Panc1 (cell line): Measurements from ENCODE around the gene PIGM. TPM values are rescaled to one million over a fixed set of nuclear protein-coding genes. Genes with fewer than 3 reads are reported as not detected.

Experiments used
- ATAC-seq: fragments of 200-7000 bp; cut with Tn5 transposase; 2 replicates; pipeline ENCODE4 v1.9.1; 2020; ENCODE audit warnings: mild to moderate bottlenecking, moderate library complexity
- BruUV-seq: library from RNA; stranded (reverse); fragments of 400-500 nt; replicated peaks from 2 replicates; lab custom pipeline; 2021; lab: Mats Ljungman, UMichigan
- CTCF ChIA-PET: fragments of 300-600 bp; sonication (Branson Sonifier 250); formaldehyde crosslinking; loops from one replicate; lab custom pipeline; 2022; ENCODE audit warnings: antibody characterized with exemption; lab: Charles Lee
- POLR2A ChIA-PET: fragments of 300-600 bp; sonication (Branson Sonifier 250); formaldehyde crosslinking; loops from one replicate; lab custom pipeline; 2022; ENCODE audit warnings: antibody characterized with exemption; lab: Charles Lee
- DNase-seq: peaks from one replicate; pipeline ENCODE4 v3.0.0-alpha.2; 2010; ENCODE audit warnings: low read depth, low spot score
- H3K27ac ChIP-seq: 2 replicates; pipeline ENCODE4 v1.5.1; 2011; ENCODE audit warnings: mild to moderate bottlenecking, low read length, inconsistent platforms
- H3K27me3 ChIP-seq: fragments of 200-500 bp; sonication (Bioruptor generic); 2 replicates; pipeline ENCODE4 v1.6.0; 2014; ENCODE audit warnings: low read length, inconsistent platforms; ENCODE audit not compliant: control insufficient read depth, insufficient read depth
- H3K36me3 ChIP-seq: fragments of 200-500 bp; sonication (Bioruptor generic); 2 replicates; pipeline ENCODE4 v1.5.1; 2014; ENCODE audit warnings: inconsistent platforms, mild to moderate bottlenecking, low read length, moderate library complexity; ENCODE audit not compliant: control insufficient read depth, insufficient read depth
- H3K4me1 ChIP-seq: 2 replicates; pipeline ENCODE4 v1.5.1; 2011; ENCODE audit warnings: inconsistent platforms, mild to moderate bottlenecking, low read length, moderate library complexity; ENCODE audit not compliant: control insufficient read depth, insufficient read depth
- H3K4me3 ChIP-seq, 2 experiments: 2 replicates each; pipeline ENCODE4 v1.5.1; 2011 to 2012; ENCODE audit warnings: low read depth in 2 of 2, low read length in 2 of 2, mild to moderate bottlenecking in 2 of 2, inconsistent platforms in 1 of 2, moderate library complexity in 1 of 2
- H3K9me3 ChIP-seq: fragments of 200-500 bp; sonication (Bioruptor generic); 2 replicates; pipeline ENCODE4 v1.5.1; 2014; ENCODE audit warnings: low read depth, mild to moderate bottlenecking, inconsistent platforms, low read length, moderate library complexity; ENCODE audit not compliant: control insufficient read depth, insufficient read depth
- POLR2AphosphoS5 ChIP-seq: IDR thresholded peaks from 2 replicates; pipeline ENCODE4 v1.6.1; 2012; ENCODE audit warnings: mild to moderate bottlenecking, low read depth, low read length, moderate library complexity
- SIN3A ChIP-seq: IDR thresholded peaks from 2 replicates; pipeline ENCODE4 v1.6.1; 2012; ENCODE audit warnings: low read depth, mild to moderate bottlenecking, low read length, moderate library complexity, borderline replicate concordance; ENCODE audit not compliant: insufficient read depth
- TCF7L2 ChIP-seq: IDR thresholded peaks from 2 replicates; pipeline ENCODE4 v1.6.1; 2011; ENCODE audit warnings: mild to moderate bottlenecking, low read depth, low read length, inconsistent platforms
- in situ Hi-C: cut with HindIII; loops from 2 replicates; pipeline ENCODE4 v1.10.0; 2016; ENCODE audit warnings: low sequenced_read_pairs, low pct_unique_long_range_greater_than_20kb
- intact Hi-C: fragments of 100-400 bp; cut with micrococcal nuclease; formaldehyde crosslinking; loops from one replicate; pipeline ENCODE4 v1.10.0; 2022; ENCODE audit not compliant: unreplicated experiment
- total RNA-seq: library from RNA; stranded (reverse); gene quantifications from one replicate; pipeline ENCODE4 v1.2.1, GENCODE V29; 2021; ENCODE audit not compliant: unreplicated experiment
- TF ChIP-seq, protein P1 (sequence below), 2 experiments: IDR thresholded peaks; 2 replicates each; pipeline ENCODE4 v1.6.1; 2011 to 2012; ENCODE audit warnings: low read depth in 2 of 2, control low read depth in 1 of 2, low read length in 1 of 2, mild to moderate bottlenecking in 1 of 2, moderate library complexity in 1 of 2; ENCODE audit not compliant: insufficient read depth in 1 of 2
- TF ChIP-seq, protein P2 (sequence below): fragments of 450-650 bp; IDR thresholded peaks from 2 replicates; pipeline ENCODE4 v1.5.1; 2017; ENCODE audit warnings: mild to moderate bottlenecking

The PIGM gene
- total RNA-seq, 1 experiment from 2014 or later, result 4.4 TPM

DNA sequence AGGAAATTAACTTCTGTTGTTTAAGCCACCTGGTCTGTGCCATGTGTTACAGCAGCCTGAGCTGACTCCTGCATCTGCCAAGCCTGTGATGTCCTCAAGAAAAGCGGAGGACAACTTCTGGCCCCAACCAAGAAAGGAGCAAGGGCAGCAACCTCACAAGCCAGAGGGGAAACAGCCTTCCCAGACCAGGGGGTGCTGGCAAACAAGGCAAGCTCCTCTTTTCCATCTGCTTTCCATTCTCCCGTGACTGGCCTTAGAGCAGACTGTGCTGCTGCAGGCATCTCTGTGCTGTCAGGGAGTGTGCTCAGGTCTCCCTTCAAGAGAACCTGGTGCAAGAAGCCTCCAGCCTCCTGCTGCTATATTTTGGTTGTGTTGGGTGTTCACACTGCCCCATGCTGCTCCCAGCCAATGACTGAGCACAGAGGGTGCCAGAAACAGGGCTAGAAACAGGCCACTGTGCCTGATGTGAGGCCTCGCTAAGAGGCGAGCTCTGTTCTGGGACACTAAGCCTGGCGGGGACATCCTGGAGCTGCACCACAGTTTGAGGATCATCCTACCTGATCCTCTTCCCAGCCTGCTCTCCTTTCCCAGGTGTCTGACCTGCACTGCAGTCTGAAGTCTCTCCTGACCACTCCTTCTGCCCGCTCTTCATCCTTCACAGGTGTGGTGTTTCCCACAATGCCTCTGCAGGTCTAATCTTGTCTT lies 50.3 kb downstream of the PIGM start:
- ChIA-PET POLR2A (no interaction called here), CTCF (no interaction called here)
- DNase-seq (no peak), ATAC-seq (no peak)
- no peak overlapping the region for H3K27ac ChIP-seq
- no peaks in the 10 kb centered on the region for H3K9me3 ChIP-seq
- intact Hi-C loops (no loop called here), in situ Hi-C loops (no loop called here)
- no peaks in the 10 kb centered on the region for H3K36me3 ChIP-seq
- TF ChIP-seq, protein P1, sequence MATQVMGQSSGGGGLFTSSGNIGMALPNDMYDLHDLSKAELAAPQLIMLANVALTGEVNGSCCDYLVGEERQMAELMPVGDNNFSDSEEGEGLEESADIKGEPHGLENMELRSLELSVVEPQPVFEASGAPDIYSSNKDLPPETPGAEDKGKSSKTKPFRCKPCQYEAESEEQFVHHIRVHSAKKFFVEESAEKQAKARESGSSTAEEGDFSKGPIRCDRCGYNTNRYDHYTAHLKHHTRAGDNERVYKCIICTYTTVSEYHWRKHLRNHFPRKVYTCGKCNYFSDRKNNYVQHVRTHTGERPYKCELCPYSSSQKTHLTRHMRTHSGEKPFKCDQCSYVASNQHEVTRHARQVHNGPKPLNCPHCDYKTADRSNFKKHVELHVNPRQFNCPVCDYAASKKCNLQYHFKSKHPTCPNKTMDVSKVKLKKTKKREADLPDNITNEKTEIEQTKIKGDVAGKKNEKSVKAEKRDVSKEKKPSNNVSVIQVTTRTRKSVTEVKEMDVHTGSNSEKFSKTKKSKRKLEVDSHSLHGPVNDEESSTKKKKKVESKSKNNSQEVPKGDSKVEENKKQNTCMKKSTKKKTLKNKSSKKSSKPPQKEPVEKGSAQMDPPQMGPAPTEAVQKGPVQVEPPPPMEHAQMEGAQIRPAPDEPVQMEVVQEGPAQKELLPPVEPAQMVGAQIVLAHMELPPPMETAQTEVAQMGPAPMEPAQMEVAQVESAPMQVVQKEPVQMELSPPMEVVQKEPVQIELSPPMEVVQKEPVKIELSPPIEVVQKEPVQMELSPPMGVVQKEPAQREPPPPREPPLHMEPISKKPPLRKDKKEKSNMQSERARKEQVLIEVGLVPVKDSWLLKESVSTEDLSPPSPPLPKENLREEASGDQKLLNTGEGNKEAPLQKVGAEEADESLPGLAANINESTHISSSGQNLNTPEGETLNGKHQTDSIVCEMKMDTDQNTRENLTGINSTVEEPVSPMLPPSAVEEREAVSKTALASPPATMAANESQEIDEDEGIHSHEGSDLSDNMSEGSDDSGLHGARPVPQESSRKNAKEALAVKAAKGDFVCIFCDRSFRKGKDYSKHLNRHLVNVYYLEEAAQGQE (IDR thresholded peaks at IDR 0.05; ENCODE audit: insufficient read depth in 1 of 2, low read depth in 2 of 2, low read length in 1 of 2), result no peak
- TF ChIP-seq SIN3A (no peak), POLR2AphosphoS5 (no peak)
- BruUV-seq, result no TSS peak
- H3K4me3 ChIP-seq, result no peak overlapping the region
- H3K4me1 ChIP-seq, result no peaks in the 10 kb centered on the region
- H3K27me3 ChIP-seq, result peaks cover 10% of the 10 kb centered on the region

DNA sequence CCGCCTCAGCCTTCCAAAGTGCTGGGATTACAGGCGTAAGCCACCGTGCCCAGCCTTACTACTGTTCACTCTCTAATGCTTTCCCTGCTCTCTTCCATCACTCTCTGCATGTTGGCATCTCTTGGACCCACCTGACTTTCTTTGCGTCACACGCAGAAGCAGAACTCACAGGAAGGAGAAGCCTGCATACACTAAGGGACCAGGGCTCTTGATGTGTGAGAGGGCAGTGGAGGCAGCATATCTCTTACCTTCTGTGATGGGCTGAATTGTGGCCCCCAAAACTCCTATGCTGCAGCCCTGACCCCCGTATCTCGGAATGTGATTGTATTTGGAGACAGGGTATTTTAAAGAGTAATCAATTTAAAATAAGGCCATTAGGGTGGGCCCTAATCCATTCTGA lies 51.0 kb downstream of the PIGM start:
- no TSS peak for BruUV-seq
- Histone ChIP-seq H3K4me1 (no peaks in the 10 kb centered on the region), H3K27ac (no peak overlapping the region), H3K9me3 (no peaks in the 10 kb centered on the region), H3K27me3 (peaks cover 12% of the 10 kb centered on the region), H3K36me3 (no peaks in the 10 kb centered on the region), H3K4me3 (no peak overlapping the region)
- DNase-seq (no peak), ATAC-seq (no peak)
- intact Hi-C loops, result no loop called here
- CTCF ChIA-PET, result no interaction called here
- POLR2A ChIA-PET, result no interaction called here
- TF ChIP-seq POLR2AphosphoS5 (no peak), SIN3A (no peak), TCF7L2 (no peak)
- TF ChIP-seq, protein P2, sequence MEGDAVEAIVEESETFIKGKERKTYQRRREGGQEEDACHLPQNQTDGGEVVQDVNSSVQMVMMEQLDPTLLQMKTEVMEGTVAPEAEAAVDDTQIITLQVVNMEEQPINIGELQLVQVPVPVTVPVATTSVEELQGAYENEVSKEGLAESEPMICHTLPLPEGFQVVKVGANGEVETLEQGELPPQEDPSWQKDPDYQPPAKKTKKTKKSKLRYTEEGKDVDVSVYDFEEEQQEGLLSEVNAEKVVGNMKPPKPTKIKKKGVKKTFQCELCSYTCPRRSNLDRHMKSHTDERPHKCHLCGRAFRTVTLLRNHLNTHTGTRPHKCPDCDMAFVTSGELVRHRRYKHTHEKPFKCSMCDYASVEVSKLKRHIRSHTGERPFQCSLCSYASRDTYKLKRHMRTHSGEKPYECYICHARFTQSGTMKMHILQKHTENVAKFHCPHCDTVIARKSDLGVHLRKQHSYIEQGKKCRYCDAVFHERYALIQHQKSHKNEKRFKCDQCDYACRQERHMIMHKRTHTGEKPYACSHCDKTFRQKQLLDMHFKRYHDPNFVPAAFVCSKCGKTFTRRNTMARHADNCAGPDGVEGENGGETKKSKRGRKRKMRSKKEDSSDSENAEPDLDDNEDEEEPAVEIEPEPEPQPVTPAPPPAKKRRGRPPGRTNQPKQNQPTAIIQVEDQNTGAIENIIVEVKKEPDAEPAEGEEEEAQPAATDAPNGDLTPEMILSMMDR, result no peak
- TF ChIP-seq, protein P1 (IDR thresholded peaks at IDR 0.05; ENCODE audit: insufficient read depth in 1 of 2, low read depth in 2 of 2, low read length in 1 of 2), result no peak
- in situ Hi-C loops, result no loop called here
